Measurements from ENCODE around the gene MAPK14. TPM values are rescaled to one million over a fixed set of nuclear protein-coding genes. Genes with fewer than 3 reads are reported as not detected.

MAPK14 gene
- total RNA-seq, 4 donors from 2014 or later, result 85.2 to 201 (median 124) TPM

DNA sequence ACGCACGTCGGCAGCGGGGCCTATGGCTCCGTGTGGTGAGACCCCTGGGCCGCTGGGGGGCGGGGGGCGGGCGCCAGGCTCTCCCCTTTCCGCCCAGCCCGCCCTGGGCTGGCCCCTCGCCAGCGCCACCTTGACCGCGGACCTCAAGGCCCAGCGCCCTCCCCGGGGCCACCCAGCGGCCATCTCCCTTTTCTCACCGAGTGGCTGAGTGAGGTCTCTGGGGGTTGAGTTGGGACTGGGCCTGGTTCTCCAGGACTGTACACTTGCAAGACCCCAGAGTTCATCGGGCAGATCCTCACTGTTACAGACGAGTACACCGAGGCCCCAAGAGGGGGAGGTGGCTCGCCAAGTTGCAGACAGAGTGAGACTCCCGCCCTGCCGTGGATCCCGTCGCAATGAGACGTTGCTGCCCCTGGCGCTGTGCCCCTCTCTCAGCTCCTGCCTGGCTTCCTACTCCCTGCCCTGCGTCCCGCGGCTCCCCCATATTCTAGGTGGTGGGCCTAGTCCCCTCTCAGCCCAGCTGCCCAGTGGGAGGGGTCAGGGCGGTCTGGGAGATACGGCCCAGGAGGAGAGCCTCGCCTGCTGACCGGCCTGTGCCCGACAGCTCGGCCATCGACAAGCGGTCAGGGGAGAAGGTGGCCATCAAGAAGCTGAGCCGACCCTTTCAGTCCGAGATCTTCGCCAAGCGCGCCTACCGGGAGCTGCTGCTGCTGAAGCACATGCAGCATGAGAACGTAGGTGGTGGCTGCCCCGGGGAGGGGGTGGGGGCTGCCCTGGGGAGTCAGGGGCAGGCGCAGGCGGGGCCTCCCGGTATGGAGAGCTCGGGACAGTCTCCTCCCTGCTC lies 103.3 kb downstream of the MAPK14 start:
- peak; percentile 75 to 77 for DNase-seq
- TF ChIP-seq, protein P1, sequence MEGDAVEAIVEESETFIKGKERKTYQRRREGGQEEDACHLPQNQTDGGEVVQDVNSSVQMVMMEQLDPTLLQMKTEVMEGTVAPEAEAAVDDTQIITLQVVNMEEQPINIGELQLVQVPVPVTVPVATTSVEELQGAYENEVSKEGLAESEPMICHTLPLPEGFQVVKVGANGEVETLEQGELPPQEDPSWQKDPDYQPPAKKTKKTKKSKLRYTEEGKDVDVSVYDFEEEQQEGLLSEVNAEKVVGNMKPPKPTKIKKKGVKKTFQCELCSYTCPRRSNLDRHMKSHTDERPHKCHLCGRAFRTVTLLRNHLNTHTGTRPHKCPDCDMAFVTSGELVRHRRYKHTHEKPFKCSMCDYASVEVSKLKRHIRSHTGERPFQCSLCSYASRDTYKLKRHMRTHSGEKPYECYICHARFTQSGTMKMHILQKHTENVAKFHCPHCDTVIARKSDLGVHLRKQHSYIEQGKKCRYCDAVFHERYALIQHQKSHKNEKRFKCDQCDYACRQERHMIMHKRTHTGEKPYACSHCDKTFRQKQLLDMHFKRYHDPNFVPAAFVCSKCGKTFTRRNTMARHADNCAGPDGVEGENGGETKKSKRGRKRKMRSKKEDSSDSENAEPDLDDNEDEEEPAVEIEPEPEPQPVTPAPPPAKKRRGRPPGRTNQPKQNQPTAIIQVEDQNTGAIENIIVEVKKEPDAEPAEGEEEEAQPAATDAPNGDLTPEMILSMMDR (IDR thresholded peaks at IDR 0.05), result peak in 2 of 6 experiments; percentile 3 to 24
- TF ChIP-seq POLR2A (IDR thresholded peaks at IDR 0.05), result no peak
- peak overlapping the region; percentile 69 to 76 (median 72) for H3K27ac ChIP-seq
- intact Hi-C loops (cut with DNase I), result no loop called here
- 11 to 36% methylated on average over 20 to 21 of the region's 52 CpGs for WGBS, 2 donors
- peaks cover 0 to 1% of the 10 kb centered on the region in 2 donors for H3K36me3 ChIP-seq
- H3K9me3 ChIP-seq, result no peaks in the 10 kb centered on the region
- peaks cover 15 to 23% of the 10 kb centered on the region in 2 donors for H3K4me1 ChIP-seq
- peak overlapping the region; percentile 2 to 38 (median 18) for H3K4me3 ChIP-seq (replicated peaks in 1 of 3)
- H3K27me3 ChIP-seq, result no peaks in the 10 kb centered on the region

DNA sequence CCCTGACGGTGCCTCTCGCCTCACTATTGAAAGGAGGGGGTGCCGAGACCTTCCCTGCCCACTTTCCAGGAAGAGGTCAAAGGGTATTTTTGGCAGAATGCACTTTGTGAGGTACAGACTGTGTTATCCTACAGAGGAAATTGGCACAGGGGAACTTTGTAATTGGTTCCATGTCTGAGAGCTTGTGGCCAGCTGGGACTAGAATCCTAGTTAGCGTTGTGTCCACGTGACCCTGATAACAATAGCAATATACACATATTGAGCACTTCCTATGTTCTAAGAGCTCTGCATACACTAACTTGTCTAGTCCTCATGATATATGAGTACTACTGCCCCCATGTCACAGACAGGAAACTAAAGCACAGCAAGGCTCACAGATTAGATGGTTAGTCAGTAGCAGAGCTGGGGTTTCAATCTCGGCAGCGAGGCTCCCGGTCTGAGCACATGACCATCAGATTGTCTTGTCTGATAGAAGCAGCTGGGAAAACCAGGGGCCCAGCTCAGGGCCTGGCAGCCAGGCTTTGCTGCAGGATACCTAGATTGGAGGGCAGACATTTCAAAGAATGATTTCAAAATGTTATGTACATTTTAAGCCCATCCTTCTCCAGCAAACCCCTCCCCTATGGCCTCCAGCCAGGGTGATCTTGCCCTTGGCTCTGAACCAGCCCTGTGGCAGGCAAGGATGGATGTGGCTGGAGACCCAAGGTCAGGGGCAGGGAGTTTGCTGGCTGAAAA lies 104.1 kb downstream of the MAPK14 start:
- peaks cover 7 to 9% of the 10 kb centered on the region in 2 donors for H3K36me3 ChIP-seq
- H3K27me3 ChIP-seq, result no peaks in the 10 kb centered on the region
- H3K9me3 ChIP-seq, result no peaks in the 10 kb centered on the region
- peak; percentile 57 to 73 for DNase-seq
- peak overlapping the region in 2 of 3 donors; percentile 18 to 38 for H3K4me3 ChIP-seq (replicated peaks in 1 of 3)
- intact Hi-C loops (cut with DNase I), result no loop called here
- TF ChIP-seq, protein P1 (IDR thresholded peaks at IDR 0.05), result no peak
- TF ChIP-seq POLR2A (IDR thresholded peaks at IDR 0.05), result no peak
- WGBS, 2 donors, result 22 to 30% methylated on average over 7 to 8 of the region's 8 CpGs
- peaks cover 15 to 23% of the 10 kb centered on the region in 2 donors for H3K4me1 ChIP-seq
- peak overlapping the region; percentile 69 to 76 (median 72) for H3K27ac ChIP-seq

DNA sequence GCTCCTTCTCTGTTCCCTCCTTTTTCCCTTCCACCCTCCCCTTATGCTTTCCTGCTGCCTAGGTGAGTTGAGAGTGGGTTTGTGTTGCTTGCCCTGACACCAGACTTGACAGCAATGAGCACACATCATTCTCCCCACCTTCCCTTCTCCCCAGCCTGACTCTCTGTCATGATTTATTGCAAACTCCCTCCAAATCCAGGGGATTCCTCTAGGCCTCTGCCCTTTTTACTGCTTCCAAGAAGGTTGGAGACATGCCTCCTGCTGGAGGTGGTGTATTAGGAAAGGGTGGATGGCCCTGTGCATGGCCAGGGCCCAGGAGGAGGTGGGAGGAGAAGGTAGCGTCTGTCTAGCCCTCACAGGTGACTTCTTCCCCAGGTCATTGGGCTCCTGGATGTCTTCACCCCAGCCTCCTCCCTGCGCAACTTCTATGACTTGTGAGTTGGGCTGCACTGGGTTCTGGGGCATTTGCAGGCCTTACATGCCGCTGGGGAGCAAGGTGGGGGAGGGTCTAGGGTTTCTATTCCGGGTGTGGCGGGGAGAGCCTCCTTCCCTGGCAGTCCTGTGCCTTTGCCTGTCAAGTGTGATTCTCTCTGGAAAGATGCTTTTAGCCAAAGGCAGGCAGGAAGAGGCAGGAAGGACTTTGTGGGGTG lies 104.8 kb downstream of the MAPK14 start:
- DNase-seq, result no peak
- H3K4me3 ChIP-seq (replicated peaks in 1 of 3), result no peak overlapping the region

DNA sequence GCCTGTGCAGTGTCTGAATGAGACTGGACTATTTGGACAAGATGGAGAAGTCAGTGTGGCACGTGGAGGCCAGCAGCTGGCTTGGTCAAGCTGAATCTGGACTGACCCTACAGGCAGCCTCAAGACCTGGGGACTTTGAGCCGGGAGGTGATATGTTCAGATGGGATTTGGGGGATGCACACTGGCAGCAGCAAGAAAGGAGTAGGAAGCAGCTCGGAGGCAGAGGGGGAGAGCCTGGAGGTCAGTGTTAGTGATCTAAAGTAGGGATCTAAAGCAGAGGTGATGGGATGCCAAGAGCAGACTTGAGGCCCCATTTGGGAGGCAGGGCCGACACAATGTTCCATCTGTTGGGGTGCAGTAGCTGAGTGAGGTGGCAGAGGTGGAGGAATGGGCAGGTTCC lies 105.5 kb downstream of the MAPK14 start:
- WGBS, 2 donors, result 94 to 98% methylated on average over 4 of the region's 4 CpGs
- Histone ChIP-seq H3K9me3 (no peaks in the 10 kb centered on the region), H3K36me3 (peaks cover 9 to 10% of the 10 kb centered on the region in 2 donors), H3K27me3 (no peaks in the 10 kb centered on the region), H3K4me3 (replicated peaks in 1 of 3) (no peak overlapping the region), H3K27ac (no peak overlapping the region), H3K4me1 (peaks cover 15 to 23% of the 10 kb centered on the region in 2 donors)
- DNase-seq, result no peak
- TF ChIP-seq, protein P1 (IDR thresholded peaks at IDR 0.05), result no peak
- TF ChIP-seq POLR2A (IDR thresholded peaks at IDR 0.05), result no peak
- intact Hi-C loops (cut with DNase I), result no loop called here

More for the DNA sequence above, 104.8 kb downstream of the MAPK14 start:
- WGBS, 2 donors, result 88 to 97% methylated on average over 5 of the region's 5 CpGs
- TF ChIP-seq, protein P1 (IDR thresholded peaks at IDR 0.05), result no peak
- TF ChIP-seq POLR2A (IDR thresholded peaks at IDR 0.05), result no peak
- Histone ChIP-seq H3K27ac (no peak overlapping the region), H3K9me3 (no peaks in the 10 kb centered on the region), H3K27me3 (no peaks in the 10 kb centered on the region), H3K36me3 (peaks cover 7 to 10% of the 10 kb centered on the region in 2 donors), H3K4me1 (peaks cover 15 to 23% of the 10 kb centered on the region in 2 donors)
- intact Hi-C loops (cut with DNase I), result no loop called here
